Testis (tissue), 2 donors: ENCODE results near the gene MEIKIN.

ENCODE experiments used
- CTCF ChIP-seq, 3 experiments: fragments of 450-650 bp in 2 of 3; fragments of 200-600 bp in 1 of 3; sonication (generic) in 1 of 3; IDR thresholded peaks; one replicate each; pipeline ENCODE4 v1.5.1; 2016 to 2019; ENCODE audit warnings: antibody characterized with exemption in 3 of 3, mild to moderate bottlenecking in 2 of 3, moderate library complexity in 1 of 3
- POLR2A ChIP-seq: fragments of 450-650 bp; IDR thresholded peaks from one replicate; pipeline ENCODE4 v1.6.1; 2017; ENCODE audit warnings: antibody characterized with exemption, mild to moderate bottlenecking, moderate library complexity

GRCh38 chr5:131914472-131914871 lies 31.0 kb downstream of the MEIKIN start:
- TF ChIP-seq POLR2A, result no peak
- TF ChIP-seq CTCF (IDR thresholded peaks at IDR 0.05), result no peak
